HG03571 (cell line): ENCODE measurements around the gene RELA.

Source experiments
- ATAC-seq: cut with Tn5 transposase; IDR thresholded peaks from one replicate; pipeline ENCODE4 v1.9.1; 2021; ENCODE audit not compliant: unreplicated experiment

RELA gene

GRCh38 chr11:65615229-65615949 is 47.3 kb downstream of the RELA start, which contains the start of gene PCNX3:
PCNX3 (plus strand) TSS chr11:65615776; CDS start chr11:65616312, 536 bp downstream.
- peak; percentile 68 for ATAC-seq

GRCh38 chr11:65613091-65613928 is 49.4 kb downstream of the RELA start:
- ATAC-seq, result no peak

- no peak for ATAC-seq
Measured at GRCh38 chr11:65612691-65613090, 50.0 kb downstream of the RELA start.

GRCh38 chr11:65611758-65612603 is 50.7 kb downstream of the RELA start:
- no peak for ATAC-seq

GRCh38 chr11:65611028-65611757 is 51.5 kb downstream of the RELA start:
- no peak for ATAC-seq

- ATAC-seq, result no peak
Measured at GRCh38 chr11:65610404-65610803, 52.3 kb downstream of the RELA start.

- no peak for ATAC-seq
Measured at GRCh38 chr11:65609665-65610064, 53.1 kb downstream of the RELA start.

- no peak for ATAC-seq
Measured at GRCh38 chr11:65609229-65609628, 53.5 kb downstream of the RELA start.

GRCh38 chr11:65607614-65608426 is 54.9 kb downstream of the RELA start:
- ATAC-seq, result no peak

- ATAC-seq, result no peak
Measured at GRCh38 chr11:65606876-65607613, 55.7 kb downstream of the RELA start.

- no peak for ATAC-seq
Measured at GRCh38 chr11:65604258-65604657, 58.5 kb downstream of the RELA start.
